Transverse colon (tissue), 4 donors: ENCODE measurements around the gene VSTM5. TPM values are rescaled to one million over a fixed set of nuclear protein-coding genes. Genes with fewer than 3 reads are reported as not detected.

Experiments
- DNase-seq: peaks from one replicate; pipeline ENCODE4 v3.0.0-alpha.2; 2019
- H3K27ac ChIP-seq, 4 donors: fragments of 200-600 bp; sonication (generic); 2 replicates each; pipeline ENCODE4 v1.5.1; 2016 to 2018; ENCODE audit warnings: inconsistent platforms in 4 of 4
- H3K27me3 ChIP-seq: fragments of 200-600 bp; sonication (generic); 2 replicates; pipeline ENCODE4 v1.5.1; 2017; ENCODE audit warnings: inconsistent platforms
- H3K36me3 ChIP-seq, 4 donors: fragments of 200-600 bp; sonication (generic); 2 replicates each; pipeline ENCODE4 v1.5.1; 2017 to 2019; ENCODE audit warnings: inconsistent platforms in 4 of 4
- H3K4me1 ChIP-seq, 4 donors: fragments of 200-600 bp; sonication (generic); 2 replicates each; pipeline ENCODE4 v1.5.1; 2017 to 2020; ENCODE audit warnings: inconsistent platforms in 4 of 4
- H3K4me3 ChIP-seq, 4 donors: fragments of 200-600 bp; sonication (generic); 1 replicate in 1 of 4; 2 replicates in 3 of 4; pipeline versions ENCODE4 v1.5.1 to v1.6.1; 2017 to 2019; ENCODE audit warnings: inconsistent platforms in 4 of 4
- H3K9me3 ChIP-seq, 2 donors: fragments of 200-600 bp; sonication (generic); 2 replicates each; pipeline ENCODE4 v1.5.1; 2017 to 2019; ENCODE audit warnings: inconsistent platforms in 2 of 2
- EP300 ChIP-seq: sonication (generic); formaldehyde crosslinking; IDR thresholded peaks from one replicate; pipeline ENCODE4 v1.6.1; 2017; ENCODE audit warnings: antibody characterized with exemption, low read depth
- POLR2A ChIP-seq: fragments of 450-650 bp; IDR thresholded peaks from one replicate; pipeline ENCODE4 v1.6.1; 2016; ENCODE audit warnings: antibody characterized with exemption, mild to moderate bottlenecking, moderate library complexity
- POLR2AphosphoS5 ChIP-seq, 3 donors: sonication (generic); formaldehyde crosslinking; IDR thresholded peaks; one replicate each; pipeline ENCODE4 v1.6.1; 2016; ENCODE audit warnings: antibody characterized with exemption in 3 of 3
- WGBS, 2 donors: methylation state at CpG; one replicate each; pipeline ENCODE4 v1.1.5; 2018; ENCODE audit warnings: low coverage in 1 of 2; 5-methylcytosine and 5-hydroxymethylcytosine counted together
- in situ Hi-C, 4 donors: fragments of 200-750 bp; cut with MboI; loops; one replicate each; pipeline versions ENCODE4 v1.15.0 to v1.15.1; 2017; ENCODE audit warnings: low sequenced_read_pairs in 3 of 4, low pct_ligation_motif_present in 1 of 4, low pct_unique_long_range_greater_than_20kb in 1 of 4
- intact Hi-C: fragments of 100-400 bp; cut with DNase I; formaldehyde crosslinking; loops from one replicate; pipeline ENCODE4 v1.15.1; 2023; ENCODE audit warnings: low total_unique reads
- total RNA-seq, 4 donors: library from RNA; depleted of rRNA; stranded (reverse); fragments of >200 nt; gene quantifications; one replicate each; pipeline ENCODE4 v1.1.0, GENCODE V29; 2016
- TF ChIP-seq, protein P1 (sequence below), 5 experiments: fragments of 200-600 bp in 3 of 5; fragments of 450-650 bp in 2 of 5; sonication (generic) in 3 of 5; IDR thresholded peaks; 1 replicate in 2 of 5; 2 replicates in 3 of 5; pipeline ENCODE4 v1.5.1; 2016 to 2017; ENCODE audit warnings: antibody characterized with exemption in 5 of 5, inconsistent platforms in 3 of 5, mild to moderate bottlenecking in 2 of 5, moderate library complexity in 1 of 5

Gene VSTM5
- total RNA-seq, 4 donors from 2014 or later, result 0.96 to 3.4 (median 1.1) TPM; not detected in 1

- in situ Hi-C loops, result no loop called here
- DNase-seq, result no peak
- intact Hi-C loops, result no loop called here
- no peak overlapping the region for H3K27ac ChIP-seq
- no peak for TF ChIP-seq POLR2A
- no peaks in the 10 kb centered on the region for H3K9me3 ChIP-seq
- H3K36me3 ChIP-seq, result no peaks in the 10 kb centered on the region
- no peaks in the 10 kb centered on the region for H3K27me3 ChIP-seq
- 74 to 87% methylated on average over 3 to 7 of the region's 7 CpGs for WGBS, 2 donors
- H3K4me1 ChIP-seq, result peaks cover 0 to 7% (median 4%) of the 10 kb centered on the region in 4 donors
- no peak overlapping the region for H3K4me3 ChIP-seq
Observed at GRCh38 chr11:93844568-93844967, 5.8 kb downstream of the VSTM5 start.

DNA sequence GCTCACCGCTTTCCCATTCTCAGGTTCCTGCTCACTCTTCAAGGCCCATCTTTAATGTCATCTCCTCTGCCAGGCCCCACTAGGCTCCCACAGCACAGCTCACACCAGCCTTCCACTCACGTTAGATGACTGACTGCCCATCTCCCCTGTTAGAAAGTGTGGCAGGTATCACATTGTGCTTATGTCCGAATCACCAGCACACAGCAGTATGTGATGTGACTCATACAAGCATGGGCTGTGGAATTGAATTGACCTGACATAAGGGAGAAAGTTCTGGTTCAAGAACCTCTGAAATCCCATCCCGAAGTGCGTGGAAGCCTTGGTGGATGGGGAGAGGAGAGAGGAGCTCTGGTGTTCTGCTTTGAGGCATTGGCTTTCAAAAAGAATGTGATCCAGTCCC lies 6.5 kb downstream of the VSTM5 start:
- in situ Hi-C loops, result no loop called here
- no peak overlapping the region for H3K27ac ChIP-seq
- 94 to 96% methylated on average over 4 to 5 of the region's 5 CpGs for WGBS, 2 donors

DNA sequence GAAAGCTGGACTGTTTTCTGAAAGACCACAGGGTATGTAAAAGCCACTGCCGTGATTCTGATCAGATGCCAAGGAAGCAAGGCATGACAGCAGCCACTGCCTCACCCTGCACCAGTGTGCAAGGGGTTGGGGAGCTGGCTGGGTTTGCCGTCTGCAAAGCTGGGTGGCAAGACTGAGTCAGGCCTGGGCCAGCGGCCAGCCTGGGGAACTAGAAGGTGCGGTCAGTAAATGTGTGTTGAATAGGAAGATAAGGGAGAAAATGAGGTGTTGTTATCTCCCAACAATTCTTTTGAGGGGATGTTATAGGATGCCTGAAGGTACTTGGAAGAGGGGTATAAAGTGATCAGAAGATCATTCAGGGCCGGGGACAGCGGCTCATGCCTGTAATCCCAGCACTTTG lies 8.0 kb downstream of the VSTM5 start:
- H3K27ac ChIP-seq, result peak overlapping the region; percentile 28 to 40 (median 34)
- no peak overlapping the region for H3K4me3 ChIP-seq
- in situ Hi-C loops, result no loop called here

More for the DNA sequence above, 6.5 kb downstream of the VSTM5 start:
- Histone ChIP-seq H3K4me1 (no peaks in the 10 kb centered on the region), H3K4me3 (no peak overlapping the region), H3K36me3 (no peaks in the 10 kb centered on the region), H3K27me3 (no peaks in the 10 kb centered on the region), H3K9me3 (no peaks in the 10 kb centered on the region)
- intact Hi-C loops, result no loop called here
- no peak for DNase-seq
- TF ChIP-seq, protein P1, sequence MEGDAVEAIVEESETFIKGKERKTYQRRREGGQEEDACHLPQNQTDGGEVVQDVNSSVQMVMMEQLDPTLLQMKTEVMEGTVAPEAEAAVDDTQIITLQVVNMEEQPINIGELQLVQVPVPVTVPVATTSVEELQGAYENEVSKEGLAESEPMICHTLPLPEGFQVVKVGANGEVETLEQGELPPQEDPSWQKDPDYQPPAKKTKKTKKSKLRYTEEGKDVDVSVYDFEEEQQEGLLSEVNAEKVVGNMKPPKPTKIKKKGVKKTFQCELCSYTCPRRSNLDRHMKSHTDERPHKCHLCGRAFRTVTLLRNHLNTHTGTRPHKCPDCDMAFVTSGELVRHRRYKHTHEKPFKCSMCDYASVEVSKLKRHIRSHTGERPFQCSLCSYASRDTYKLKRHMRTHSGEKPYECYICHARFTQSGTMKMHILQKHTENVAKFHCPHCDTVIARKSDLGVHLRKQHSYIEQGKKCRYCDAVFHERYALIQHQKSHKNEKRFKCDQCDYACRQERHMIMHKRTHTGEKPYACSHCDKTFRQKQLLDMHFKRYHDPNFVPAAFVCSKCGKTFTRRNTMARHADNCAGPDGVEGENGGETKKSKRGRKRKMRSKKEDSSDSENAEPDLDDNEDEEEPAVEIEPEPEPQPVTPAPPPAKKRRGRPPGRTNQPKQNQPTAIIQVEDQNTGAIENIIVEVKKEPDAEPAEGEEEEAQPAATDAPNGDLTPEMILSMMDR (IDR thresholded peaks at IDR 0.05), result no peak

DNA sequence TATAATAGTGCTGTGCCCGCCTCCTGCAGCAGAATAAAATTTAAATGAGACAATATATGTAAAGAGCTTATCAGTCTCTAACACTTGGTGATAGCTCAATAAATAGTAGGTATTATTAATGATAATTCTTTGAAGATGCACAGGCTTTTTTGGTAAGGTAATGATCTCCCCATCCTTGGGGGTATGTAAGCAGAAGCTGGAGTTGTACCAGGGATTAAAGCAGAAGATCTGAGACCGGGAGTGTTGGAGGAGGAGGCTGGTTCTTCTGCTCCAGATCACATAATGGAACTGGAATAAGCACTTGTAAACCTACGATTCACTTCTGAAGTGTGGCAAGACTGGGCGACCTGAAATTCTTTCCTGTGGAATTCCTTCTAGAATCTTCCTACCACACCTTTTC lies 8.4 kb downstream of the VSTM5 start:
- Histone ChIP-seq H3K27me3 (no peaks in the 10 kb centered on the region), H3K4me1 (no peaks in the 10 kb centered on the region), H3K27ac (peak overlapping the region; percentile 28 to 40 (median 34)), H3K36me3 (no peaks in the 10 kb centered on the region), H3K9me3 (no peaks in the 10 kb centered on the region), H3K4me3 (no peak overlapping the region)
- no peak for DNase-seq
- in situ Hi-C loops, result no loop called here
- intact Hi-C loops, result no loop called here
- 79% methylated on average over 4 of the region's 4 CpGs for WGBS, 2 donors
- TF ChIP-seq POLR2A (no peak), EP300 (no peak), POLR2AphosphoS5 (IDR thresholded peaks at IDR 0.05) (no peak)
- TF ChIP-seq, protein P1 (IDR thresholded peaks at IDR 0.05), result no peak

More for the DNA sequence above, 8.0 kb downstream of the VSTM5 start:
- no peaks in the 10 kb centered on the region for H3K4me1 ChIP-seq
- TF ChIP-seq POLR2A, result no peak
- TF ChIP-seq, protein P1 (IDR thresholded peaks at IDR 0.05), result no peak
- peak in 2 of 3 donors; percentile 28 to 37 for TF ChIP-seq POLR2AphosphoS5 (IDR thresholded peaks at IDR 0.05)
- DNase-seq, result peak; percentile 83
- no peaks in the 10 kb centered on the region for H3K27me3 ChIP-seq
- no peaks in the 10 kb centered on the region for H3K36me3 ChIP-seq
- WGBS, 2 donors, result 49 to 63% methylated on average over 5 to 6 of the region's 6 CpGs
- intact Hi-C loops, result no loop called here
- H3K9me3 ChIP-seq, result no peaks in the 10 kb centered on the region

- 50 to 88% methylated on average over 1 to 2 of the region's 2 CpGs for WGBS, 2 donors
- H3K27ac ChIP-seq, result no peak overlapping the region
- H3K9me3 ChIP-seq, result no peaks in the 10 kb centered on the region
- H3K4me1 ChIP-seq, result no peaks in the 10 kb centered on the region
- H3K36me3 ChIP-seq, result no peaks in the 10 kb centered on the region
- intact Hi-C loops, result no loop called here
- in situ Hi-C loops, result no loop called here
- H3K4me3 ChIP-seq, result no peak overlapping the region
- TF ChIP-seq POLR2AphosphoS5 (IDR thresholded peaks at IDR 0.05) (no peak), EP300 (no peak), POLR2A (no peak)
- TF ChIP-seq, protein P1 (IDR thresholded peaks at IDR 0.05), result no peak
- no peaks in the 10 kb centered on the region for H3K27me3 ChIP-seq
- DNase-seq, result no peak
Observed at GRCh38 chr11:93841446-93841845, 9.0 kb downstream of the VSTM5 start.
